Neutrophil (primary cell): ENCODE measurements around the gene USP33.

ENCODE experiments used
- H3K27ac ChIP-seq: fragments of 200-600 bp; sonication (generic); 2 replicates; pipeline ENCODE4 v1.5.1; 2016; ENCODE audit warnings: mild to moderate bottlenecking, moderate library complexity
- H3K27me3 ChIP-seq: fragments of 200-600 bp; sonication (generic); 2 replicates; pipeline ENCODE4 v1.6.0; 2016; ENCODE audit warnings: mild to moderate bottlenecking
- H3K36me3 ChIP-seq: fragments of 200-600 bp; sonication (generic); 2 replicates; pipeline ENCODE4 v1.5.1; 2017
- H3K4me1 ChIP-seq, 2 experiments: fragments of 200-600 bp in 1 of 2; sonication (generic) in 1 of 2; 1 replicate in 1 of 2; 2 replicates in 1 of 2; pipeline versions ENCODE4 v1.5.1 to v1.6.1; 2013 to 2016; ENCODE audit warnings: low read depth in 1 of 2, low read length in 1 of 2, mild to moderate bottlenecking in 1 of 2, moderate library complexity in 1 of 2; ENCODE audit not compliant: control insufficient read depth in 1 of 2, insufficient read depth in 1 of 2
- H3K4me3 ChIP-seq, 2 experiments: fragments of 200-600 bp in 1 of 2; sonication (generic) in 1 of 2; 1 replicate in 1 of 2; 2 replicates in 1 of 2; pipeline ENCODE4 v1.5.1; 2013 to 2016; ENCODE audit warnings: low read depth in 1 of 2, low read length in 1 of 2, mild to moderate bottlenecking in 1 of 2, moderate library complexity in 1 of 2
- H3K9me3 ChIP-seq: fragments of 200-600 bp; sonication (generic); 2 replicates; pipeline ENCODE4 v1.5.1; 2016
- TF ChIP-seq, protein P1 (sequence below): fragments of 200-600 bp; sonication (generic); IDR thresholded peaks from 2 replicates; pipeline ENCODE4 v1.5.1; 2016; ENCODE audit warnings: antibody characterized with exemption

USP33 gene

DNA sequence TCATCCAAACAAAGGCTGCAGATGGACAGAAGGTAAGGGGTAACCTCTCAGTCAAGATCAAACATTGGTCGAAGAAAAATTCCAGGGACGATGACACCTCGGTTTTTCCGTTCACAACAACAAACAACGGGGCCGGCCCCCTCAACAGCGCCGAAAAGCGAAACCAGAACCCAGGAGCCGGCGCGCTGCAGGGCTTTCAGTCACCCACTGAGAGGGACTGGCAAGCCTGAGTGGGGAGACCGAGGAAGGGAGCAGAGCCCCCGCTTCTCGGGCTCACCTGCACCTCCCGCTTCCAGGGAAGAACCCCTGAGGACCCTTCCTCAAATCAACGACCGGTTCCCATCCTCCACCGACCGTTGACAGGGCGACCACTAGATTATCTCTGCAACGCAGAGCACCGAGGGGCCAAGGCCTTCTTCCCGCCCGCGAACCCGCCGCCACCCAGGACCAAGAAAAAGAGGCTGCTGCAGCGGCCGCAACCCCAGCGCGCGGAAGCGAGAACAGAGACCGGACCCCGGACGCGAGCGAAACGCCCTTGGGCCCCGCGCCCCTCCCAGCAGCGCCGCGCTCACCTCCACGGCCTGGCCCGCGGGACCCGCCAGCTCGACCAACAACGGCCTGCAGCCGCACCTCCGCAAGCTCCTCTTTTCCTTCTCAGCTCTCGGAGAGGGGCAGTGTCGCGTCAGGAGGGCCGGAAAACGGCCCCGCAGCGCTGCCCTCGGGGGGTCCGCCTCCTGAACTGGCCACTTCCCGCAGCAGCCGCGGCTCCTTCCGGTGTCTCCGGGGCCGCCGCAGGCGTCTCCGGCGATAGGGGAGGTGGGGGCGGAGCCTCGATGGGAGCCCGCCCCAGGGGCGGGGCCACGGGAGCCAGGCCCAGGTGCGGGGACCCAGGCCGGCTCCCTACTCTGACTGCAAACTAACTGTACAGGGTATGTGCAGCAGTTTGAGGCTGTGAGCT is at the start of gene USP33:
TSS of gene USP33 (minus strand) at position 782 of the 958 bp plus-strand sequence. CDS start 18,155 bp downstream, outside the sequence.
- no peaks in the 10 kb centered on the region for H3K27me3 ChIP-seq
- no peaks in the 10 kb centered on the region for H3K36me3 ChIP-seq
- H3K4me1 ChIP-seq, result peaks cover 25 to 27% of the 10 kb centered on the region in 2 experiments
- H3K9me3 ChIP-seq, result no peaks in the 10 kb centered on the region
- TF ChIP-seq, protein P1, sequence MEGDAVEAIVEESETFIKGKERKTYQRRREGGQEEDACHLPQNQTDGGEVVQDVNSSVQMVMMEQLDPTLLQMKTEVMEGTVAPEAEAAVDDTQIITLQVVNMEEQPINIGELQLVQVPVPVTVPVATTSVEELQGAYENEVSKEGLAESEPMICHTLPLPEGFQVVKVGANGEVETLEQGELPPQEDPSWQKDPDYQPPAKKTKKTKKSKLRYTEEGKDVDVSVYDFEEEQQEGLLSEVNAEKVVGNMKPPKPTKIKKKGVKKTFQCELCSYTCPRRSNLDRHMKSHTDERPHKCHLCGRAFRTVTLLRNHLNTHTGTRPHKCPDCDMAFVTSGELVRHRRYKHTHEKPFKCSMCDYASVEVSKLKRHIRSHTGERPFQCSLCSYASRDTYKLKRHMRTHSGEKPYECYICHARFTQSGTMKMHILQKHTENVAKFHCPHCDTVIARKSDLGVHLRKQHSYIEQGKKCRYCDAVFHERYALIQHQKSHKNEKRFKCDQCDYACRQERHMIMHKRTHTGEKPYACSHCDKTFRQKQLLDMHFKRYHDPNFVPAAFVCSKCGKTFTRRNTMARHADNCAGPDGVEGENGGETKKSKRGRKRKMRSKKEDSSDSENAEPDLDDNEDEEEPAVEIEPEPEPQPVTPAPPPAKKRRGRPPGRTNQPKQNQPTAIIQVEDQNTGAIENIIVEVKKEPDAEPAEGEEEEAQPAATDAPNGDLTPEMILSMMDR, result peak; percentile 44
- peak within 1 kb of the TSS; percentile 86 for H3K27ac ChIP-seq
- peak within 1 kb of the TSS; percentile 81 to 91 for H3K4me3 ChIP-seq

DNA sequence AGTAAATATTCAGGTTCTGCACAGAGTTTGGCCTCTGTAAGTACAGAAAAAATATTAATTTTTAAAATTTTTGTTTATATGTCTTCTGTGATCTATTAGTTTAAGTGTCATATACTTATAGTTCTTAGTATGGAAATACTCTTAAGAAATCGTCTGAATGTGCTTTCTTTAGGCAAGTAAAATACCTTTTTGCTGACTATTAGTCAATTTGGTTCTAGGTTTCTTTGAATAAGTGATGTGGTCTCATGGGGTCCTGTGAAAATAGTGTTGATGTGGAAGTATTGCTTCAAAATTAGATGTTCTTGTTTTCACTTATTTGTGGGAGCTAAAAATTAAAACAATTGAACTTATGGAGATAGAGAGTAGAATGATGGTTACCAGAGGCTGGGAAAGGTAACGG is 43.7 kb upstream of the USP33 start:
- H3K27me3 ChIP-seq, result no peaks in the 10 kb centered on the region
- H3K9me3 ChIP-seq, result no peaks in the 10 kb centered on the region
- TF ChIP-seq, protein P1, result no peak
- no peaks in the 10 kb centered on the region for H3K4me1 ChIP-seq
- H3K36me3 ChIP-seq, result peaks cover 49% of the 10 kb centered on the region
- H3K4me3 ChIP-seq, result no peak overlapping the region
- no peak overlapping the region for H3K27ac ChIP-seq

DNA sequence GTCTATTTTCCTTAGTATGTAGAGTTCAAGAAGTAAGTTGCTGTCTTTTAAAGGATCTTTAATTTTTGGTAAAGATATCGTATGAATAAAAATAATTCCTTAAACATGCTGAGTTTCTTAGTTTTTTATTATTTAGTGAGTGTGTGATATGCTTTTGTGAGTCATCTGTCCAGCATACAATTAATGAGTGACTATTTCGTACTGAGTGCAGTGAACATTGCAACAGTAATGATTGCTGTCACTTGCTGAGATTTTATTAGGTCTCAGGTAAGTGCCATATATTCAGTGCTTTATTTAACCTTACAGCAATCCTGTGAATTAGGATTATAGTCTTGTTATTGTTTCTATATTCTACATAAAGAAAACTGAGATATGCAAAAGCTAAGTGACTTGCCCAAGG is 42.4 kb upstream of the USP33 start:
- Histone ChIP-seq H3K4me1 (no peaks in the 10 kb centered on the region), H3K27ac (no peak overlapping the region), H3K36me3 (peaks cover 37% of the 10 kb centered on the region), H3K4me3 (no peak overlapping the region), H3K9me3 (no peaks in the 10 kb centered on the region), H3K27me3 (no peaks in the 10 kb centered on the region)
- TF ChIP-seq, protein P1, result no peak

DNA sequence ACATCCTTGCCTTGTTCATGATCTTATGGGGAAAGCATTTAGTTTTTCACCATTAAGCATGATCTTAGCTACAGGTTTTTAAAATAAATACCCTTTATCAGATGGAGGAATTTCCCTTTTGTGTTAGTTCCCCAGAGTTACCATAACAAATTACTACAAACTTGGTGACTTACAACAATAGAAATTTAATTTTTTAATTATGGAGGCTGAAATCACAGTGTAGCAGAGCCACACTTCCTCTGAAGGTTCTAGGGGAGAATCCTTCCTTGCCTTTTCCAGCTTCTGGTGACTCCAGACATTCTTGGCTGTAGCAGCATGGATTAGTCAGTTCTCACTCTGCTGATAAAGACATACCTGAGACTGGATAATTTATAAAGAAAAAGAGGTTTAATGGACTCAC is 38.3 kb upstream of the USP33 start:
- Histone ChIP-seq H3K27me3 (no peaks in the 10 kb centered on the region), H3K9me3 (no peaks in the 10 kb centered on the region), H3K4me3 (no peak overlapping the region), H3K36me3 (peaks cover 28% of the 10 kb centered on the region), H3K4me1 (no peaks in the 10 kb centered on the region), H3K27ac (no peak overlapping the region)
- TF ChIP-seq, protein P1, result no peak

DNA sequence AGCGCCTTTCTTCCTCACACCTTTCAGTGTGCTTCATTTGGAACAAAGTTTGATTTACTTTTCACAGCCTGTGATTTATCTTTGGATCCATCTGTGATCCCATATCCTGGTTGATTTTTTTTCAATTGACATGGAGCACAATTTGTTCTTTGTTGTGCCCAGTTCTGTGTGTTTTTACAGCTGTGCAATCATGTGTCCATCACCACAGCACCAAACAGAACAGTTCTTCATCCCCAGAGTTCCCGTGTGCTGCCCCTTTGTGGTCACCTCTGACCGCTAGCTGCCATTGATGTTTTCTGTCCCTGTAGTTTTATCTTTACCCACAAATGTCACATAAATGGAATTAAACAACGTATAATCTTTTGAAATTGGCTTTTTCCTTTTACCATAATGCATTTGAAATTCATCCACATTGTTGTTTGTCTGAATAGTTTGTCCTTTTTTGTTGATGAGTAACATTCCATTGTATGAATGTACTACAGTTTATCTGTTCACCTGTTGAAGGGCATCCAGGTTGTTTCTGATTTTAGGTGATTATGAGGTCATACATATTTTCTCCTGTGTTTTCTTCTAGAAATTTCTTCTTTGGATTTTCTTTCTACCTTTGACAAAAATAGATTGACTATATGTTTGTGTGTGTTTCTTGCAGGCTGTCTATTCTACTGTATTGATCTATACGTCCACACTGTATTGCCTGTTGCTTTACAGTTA is 37.2 kb upstream of the USP33 start:
- TF ChIP-seq, protein P1, result no peak
- Histone ChIP-seq H3K36me3 (peaks cover 17% of the 10 kb centered on the region), H3K4me3 (no peak overlapping the region), H3K9me3 (no peaks in the 10 kb centered on the region), H3K4me1 (no peaks in the 10 kb centered on the region), H3K27ac (no peak overlapping the region), H3K27me3 (no peaks in the 10 kb centered on the region)
